GM12878 (cell line): ENCODE data around the gene TMEM17. TPM values are rescaled to one million over a fixed set of nuclear protein-coding genes. Genes with fewer than 3 reads are reported as not detected.

ENCODE experiments used
- ATAC-seq: fragments of 200-7000 bp; cut with Tn5 transposase; 3 replicates; pipeline ENCODE4 v1.9.1; 2020; ENCODE audit warnings: mild to moderate bottlenecking, moderate library complexity
- BruUV-seq: library from RNA; stranded (reverse); fragments of 400-500 nt; replicated peaks from 2 replicates; lab custom pipeline; 2021; lab: Mats Ljungman, UMichigan
- CTCF ChIA-PET: fragments of 300-600 bp; sonication (Branson Sonifier 250); formaldehyde crosslinking; extraction: SDS; loops from one replicate; lab custom pipeline; 2021; ENCODE audit warnings: inconsistent platforms; lab: Yijun Ruan, JAX
- POLR2A ChIA-PET: fragments of 350-600 bp; formaldehyde crosslinking; extraction: SDS; loops from one replicate; lab custom pipeline; 2021; ENCODE audit warnings: inconsistent platforms; lab: Charles Lee
- RAD21 ChIA-PET: fragments of 300-600 bp; sonication (Branson Sonifier 250); formaldehyde crosslinking; loops from one replicate; lab custom pipeline; 2023; ENCODE audit warnings: antibody characterized with exemption; ENCODE audit not compliant: unreplicated experiment; lab: Charles Lee
- SMC1A ChIA-PET: fragments of 300-600 bp; sonication (Branson Sonifier 250); formaldehyde crosslinking; loops from one replicate; lab custom pipeline; 2023; ENCODE audit not compliant: unreplicated experiment, uncharacterized antibody; lab: Charles Lee
- DNase-seq: peaks from one replicate; pipeline ENCODE4 v3.0.0-alpha.2; 2011; ENCODE audit warnings: low read depth, low spot score
- FAIRE-seq: peaks from 3 replicates; lab custom pipeline; 2011; peaks lifted over from hg19 to GRCh38; lab: Jason Lieb, UNC
- H2AFZ ChIP-seq: 2 replicates; pipeline ENCODE4 v1.6.0; 2011; ENCODE audit warnings: low read depth, low read length, control low read depth; ENCODE audit not compliant: control insufficient read depth
- H3K27ac ChIP-seq: 2 replicates; pipeline ENCODE4 v1.5.1; 2011; ENCODE audit warnings: control low read depth; ENCODE audit not compliant: control insufficient read depth, insufficient read depth
- H3K27me3 ChIP-seq, 2 experiments: replicated peaks in 1 of 2; 2 replicates each; pipeline versions ENCODE4 v1.6.0 to v1.6.1; 2011; ENCODE audit warnings: low read length in 1 of 2; ENCODE audit not compliant: control insufficient read depth in 2 of 2, insufficient read depth in 2 of 2
- H3K36me3 ChIP-seq, 2 experiments: 2 replicates each; pipeline ENCODE4 v1.5.1; 2011; ENCODE audit warnings: low read length in 1 of 2; ENCODE audit not compliant: control insufficient read depth in 2 of 2, insufficient read depth in 2 of 2
- H3K4me1 ChIP-seq: 2 replicates; pipeline ENCODE4 v1.6.1; 2011; ENCODE audit warnings: mild to moderate bottlenecking, low read length, moderate library complexity, mixed read lengths; ENCODE audit not compliant: control insufficient read depth, insufficient read depth
- H3K4me2 ChIP-seq: 2 replicates; pipeline ENCODE4 v1.6.0; 2011; ENCODE audit warnings: control low read depth; ENCODE audit not compliant: control insufficient read depth, insufficient read depth
- H3K4me3 ChIP-seq: fragments of 200-600 bp; sonication (generic); 2 replicates; pipeline ENCODE4 v1.5.1; 2016
- H3K79me2 ChIP-seq: 2 replicates; pipeline ENCODE4 v1.6.0; 2011; ENCODE audit warnings: low read length; ENCODE audit not compliant: control insufficient read depth, insufficient read depth
- H3K9ac ChIP-seq: 2 replicates; pipeline ENCODE4 v1.8.0; 2011; ENCODE audit warnings: low read length, control low read depth, mixed read lengths; ENCODE audit not compliant: control insufficient read depth, insufficient read depth
- H3K9me3 ChIP-seq: replicated peaks from 3 replicates; pipeline ENCODE4 v1.5.1; 2011; ENCODE audit warnings: mild to moderate bottlenecking, low read length; ENCODE audit not compliant: control insufficient read depth, insufficient read depth
- H4K20me1 ChIP-seq: 2 replicates; pipeline ENCODE4 v1.6.0; 2011; ENCODE audit not compliant: control insufficient read depth, insufficient read depth
- BHLHE40 ChIP-seq, 2 experiments: fragments of 450-650 bp in 1 of 2; IDR thresholded peaks; 2 replicates each; pipeline ENCODE4 v1.6.1; 2011 to 2017; ENCODE audit warnings: low read depth in 2 of 2, borderline replicate concordance in 1 of 2, improper control_type of control experiment in 1 of 2, low read length in 1 of 2, mild to moderate bottlenecking in 1 of 2
- CREB1 ChIP-seq: IDR thresholded peaks from 2 replicates; pipeline ENCODE4 v1.6.1; 2012; ENCODE audit warnings: low read depth, mild to moderate bottlenecking, inconsistent platforms
- IRF5 ChIP-seq: fragments of 450-650 bp; IDR thresholded peaks from 2 replicates; pipeline ENCODE4 v1.6.1; 2017; ENCODE audit warnings: borderline replicate concordance
- NR2C1 ChIP-seq: fragments of 450-650 bp; IDR thresholded peaks from 2 replicates; pipeline ENCODE4 v1.6.1; 2017; ENCODE audit warnings: antibody characterized with exemption, mild to moderate bottlenecking, moderate library complexity
- SMAD5 ChIP-seq: IDR thresholded peaks from 2 replicates; pipeline ENCODE4 v1.6.1; 2016; ENCODE audit warnings: antibody characterized with exemption, low read depth
- TAF1 ChIP-seq: IDR thresholded peaks from 2 replicates; pipeline ENCODE4 v1.6.1; 2011; ENCODE audit warnings: mild to moderate bottlenecking, low read depth, low read length, borderline replicate concordance
- ZNF24 ChIP-seq: fragments of 450-650 bp; IDR thresholded peaks from 2 replicates; pipeline ENCODE4 v1.6.1; 2017; ENCODE audit warnings: antibody characterized with exemption, mild to moderate bottlenecking
- WGBS: methylation state at CpG from one replicate; pipeline ENCODE4 v1.1.6; 2016; ENCODE audit warnings: low lambda C conversion rate; ENCODE audit not compliant: insufficient replicate concordance, insufficient coverage; ENCODE audit errors: missing lambda C conversion rate; 5-methylcytosine and 5-hydroxymethylcytosine counted together
- in situ Hi-C: fragments of 300-500 bp; cut with MboI; formaldehyde crosslinking; loops from 9 replicates; pipeline ENCODE4 v1.14.3; 2018; ENCODE audit warnings: mixed read lengths
- intact Hi-C: fragments of 100-400 bp; cut with micrococcal nuclease; formaldehyde crosslinking; loops from one replicate; pipeline ENCODE4 v1.14.2; 2022; ENCODE audit not compliant: unreplicated experiment
- polyA plus RNA-seq, 11 experiments: library from polyadenylated mRNA; depleted of rRNA in 4 of 11; unstranded in 6 of 11; stranded (reverse) in 5 of 11; fragments of >200 nt; fragmentation: Nextera tagmentation in 4 of 11; fragmentation: Illumina TruSeq in 1 of 11; extraction: Ambion mirVana in 4 of 11; extraction: Trizol in 1 of 11; gene quantifications; 1 replicate in 1 of 11; 2 replicates in 10 of 11; pipeline versions ENCODE4 v1.2.1 to v1.2.3, GENCODE V29; 2011 to 2016; ENCODE audit warnings: inconsistent platforms in 2 of 11, missing spikeins in 2 of 11, low read depth in 1 of 11
- total RNA-seq, 4 experiments: library from RNA; depleted of rRNA in 3 of 4; stranded (reverse); fragments of >200 nt in 3 of 4; fragmentation: Illumina TruSeq in 1 of 4; extraction: Trizol in 1 of 4; gene quantifications; 2 replicates each; pipeline versions ENCODE4 v1.2.1 to v1.2.3, GENCODE V29; 2013 to 2021
- TF ChIP-seq, protein P1 (sequence below): IDR thresholded peaks from 2 replicates; pipeline ENCODE4 v1.6.1; 2011; ENCODE audit warnings: low read depth, low read length, improper control_type of control experiment, borderline replicate concordance
- TF ChIP-seq, protein P2 (sequence below): fragments of 450-650 bp; IDR thresholded peaks from 2 replicates; pipeline ENCODE4 v1.6.1; 2017; ENCODE audit warnings: mild to moderate bottlenecking

The TMEM17 gene
- total and polyA plus RNA-seq, 10 of the 15 experiments (the other 5 are each of a cell fraction or from before 2014, with no cell fraction given), result 0.87 to 2.6 (median 1.4) TPM

DNA sequence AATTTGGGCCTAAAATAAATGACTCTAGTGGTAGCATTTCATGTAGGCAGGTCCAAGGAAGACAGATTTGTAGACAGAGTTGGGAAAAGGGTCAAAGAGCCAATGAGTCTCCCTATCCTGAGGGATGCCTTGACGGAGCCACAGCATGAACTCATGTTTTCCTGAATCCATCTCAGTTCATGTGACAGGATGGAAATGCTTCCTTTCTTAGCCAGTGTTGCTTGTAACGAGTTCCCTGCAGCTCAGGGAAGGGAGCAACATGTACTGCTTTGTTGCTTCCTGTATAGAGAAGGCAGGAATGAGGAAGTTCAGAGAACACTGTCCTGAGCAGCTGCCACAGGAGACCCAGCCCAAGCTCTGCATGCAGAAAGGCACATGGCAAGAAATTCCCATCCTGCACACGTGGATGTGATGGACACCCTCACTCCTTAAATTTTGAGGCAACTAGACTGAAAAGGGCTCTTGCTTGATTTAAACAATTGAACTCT, 27.9 kb downstream of the TMEM17 start (continued):
- TF ChIP-seq, protein P1, sequence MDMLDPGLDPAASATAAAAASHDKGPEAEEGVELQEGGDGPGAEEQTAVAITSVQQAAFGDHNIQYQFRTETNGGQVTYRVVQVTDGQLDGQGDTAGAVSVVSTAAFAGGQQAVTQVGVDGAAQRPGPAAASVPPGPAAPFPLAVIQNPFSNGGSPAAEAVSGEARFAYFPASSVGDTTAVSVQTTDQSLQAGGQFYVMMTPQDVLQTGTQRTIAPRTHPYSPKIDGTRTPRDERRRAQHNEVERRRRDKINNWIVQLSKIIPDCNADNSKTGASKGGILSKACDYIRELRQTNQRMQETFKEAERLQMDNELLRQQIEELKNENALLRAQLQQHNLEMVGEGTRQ, result no peak
- TF ChIP-seq, protein P2, sequence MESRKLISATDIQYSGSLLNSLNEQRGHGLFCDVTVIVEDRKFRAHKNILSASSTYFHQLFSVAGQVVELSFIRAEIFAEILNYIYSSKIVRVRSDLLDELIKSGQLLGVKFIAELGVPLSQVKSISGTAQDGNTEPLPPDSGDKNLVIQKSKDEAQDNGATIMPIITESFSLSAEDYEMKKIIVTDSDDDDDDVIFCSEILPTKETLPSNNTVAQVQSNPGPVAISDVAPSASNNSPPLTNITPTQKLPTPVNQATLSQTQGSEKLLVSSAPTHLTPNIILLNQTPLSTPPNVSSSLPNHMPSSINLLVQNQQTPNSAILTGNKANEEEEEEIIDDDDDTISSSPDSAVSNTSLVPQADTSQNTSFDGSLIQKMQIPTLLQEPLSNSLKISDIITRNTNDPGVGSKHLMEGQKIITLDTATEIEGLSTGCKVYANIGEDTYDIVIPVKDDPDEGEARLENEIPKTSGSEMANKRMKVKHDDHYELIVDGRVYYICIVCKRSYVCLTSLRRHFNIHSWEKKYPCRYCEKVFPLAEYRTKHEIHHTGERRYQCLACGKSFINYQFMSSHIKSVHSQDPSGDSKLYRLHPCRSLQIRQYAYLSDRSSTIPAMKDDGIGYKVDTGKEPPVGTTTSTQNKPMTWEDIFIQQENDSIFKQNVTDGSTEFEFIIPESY, result no peak
- TF ChIP-seq SMAD5, result no peak
- no peak for TF ChIP-seq IRF5
- no peak for TF ChIP-seq BHLHE40 (IDR thresholded peaks at IDR 0.05; ENCODE audit: borderline replicate concordance in 1 of 2, low read depth in 2 of 2, low read length in 1 of 2)

GRCh38 chr2:62477573-62477972, 28.4 kb downstream of the TMEM17 start:
- Histone ChIP-seq H3K4me3 (no peak overlapping the region), H2AFZ (no peak overlapping the region), H3K27me3 (no peaks in the 10 kb centered on the region), H3K27ac (no peak overlapping the region), H3K9me3 (no peaks in the 10 kb centered on the region), H3K4me2 (no peak overlapping the region), H3K79me2 (no peaks in the 10 kb centered on the region), H4K20me1 (no peaks in the 10 kb centered on the region), H3K36me3 (no peaks in the 10 kb centered on the region), H3K9ac (no peak overlapping the region), H3K4me1 (no peaks in the 10 kb centered on the region)
- no peak for TF ChIP-seq ZNF24
- TF ChIP-seq NR2C1, result no peak
- TF ChIP-seq CREB1, result no peak
- TF ChIP-seq TAF1, result no peak
- FAIRE-seq (no peak), DNase-seq (no peak), ATAC-seq (no peak)
- CTCF ChIA-PET, result interaction anchor here (1.0 to 5.2 kb wide), 5 partner anchors 11 to 569 kb away, joined by 3 to 25 read pairs (median 3); no protein-coding TSS in a partner anchor
- SMC1A ChIA-PET, result interaction anchor here (0.6 to 2.1 kb wide), 4 partner anchors 9 to 56 kb away, joined by 3 to 8 read pairs (median 3); no protein-coding TSS in a partner anchor
- POLR2A ChIA-PET, result no interaction called here
- intact Hi-C loops (no loop called here), in situ Hi-C loops (no loop called here)
- no TSS peak for BruUV-seq
- 57% methylated on average over 4 of the region's 4 CpGs for WGBS
- RAD21 ChIA-PET, result interaction anchor here (0.6 to 1.6 kb wide), 2 partner anchors 20 to 154 kb away, joined by 3 to 4 read pairs; no protein-coding TSS in a partner anchor
